GM21367 (cell line): Measurements from ENCODE around the gene BPIFB1.

Source experiments
- ATAC-seq: cut with Tn5 transposase; IDR thresholded peaks from one replicate; pipeline ENCODE4 v1.9.1; 2021; ENCODE audit not compliant: unreplicated experiment

BPIFB1 gene

DNA sequence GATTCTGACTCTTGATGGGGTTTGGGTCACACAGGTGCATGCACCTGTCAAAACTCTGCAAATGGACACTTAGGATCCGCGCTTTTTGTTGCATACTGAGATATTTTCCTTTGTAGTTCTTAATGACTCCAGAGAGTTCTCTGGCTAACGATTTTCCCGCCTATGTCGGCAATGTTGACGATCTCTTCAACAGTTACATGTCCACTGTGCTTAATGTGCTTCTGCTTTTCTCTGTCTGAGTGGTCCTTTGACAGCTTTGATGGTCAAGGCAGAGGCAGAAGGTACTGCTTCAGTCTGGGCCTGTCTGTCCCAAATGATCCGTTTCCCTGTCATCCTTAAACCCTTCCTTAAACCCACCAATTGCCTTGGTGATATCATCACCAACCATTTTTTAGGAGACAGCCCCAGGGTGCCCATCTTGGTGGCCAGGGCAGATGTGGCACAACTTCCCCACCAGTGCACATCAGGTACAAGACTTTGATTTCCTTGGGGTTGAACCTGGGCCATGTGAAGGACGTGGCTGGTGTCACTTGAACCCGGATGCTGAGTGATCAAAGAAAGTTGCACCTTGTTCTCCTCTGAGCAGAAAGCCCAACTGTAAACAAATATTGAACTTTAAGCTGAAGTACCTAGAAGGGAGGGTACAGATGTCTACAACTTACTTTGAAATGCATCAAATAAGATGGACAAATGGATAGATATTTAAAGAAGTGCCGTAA lies 10.7 kb upstream of the BPIFB1 start:
- ATAC-seq, result no peak

DNA sequence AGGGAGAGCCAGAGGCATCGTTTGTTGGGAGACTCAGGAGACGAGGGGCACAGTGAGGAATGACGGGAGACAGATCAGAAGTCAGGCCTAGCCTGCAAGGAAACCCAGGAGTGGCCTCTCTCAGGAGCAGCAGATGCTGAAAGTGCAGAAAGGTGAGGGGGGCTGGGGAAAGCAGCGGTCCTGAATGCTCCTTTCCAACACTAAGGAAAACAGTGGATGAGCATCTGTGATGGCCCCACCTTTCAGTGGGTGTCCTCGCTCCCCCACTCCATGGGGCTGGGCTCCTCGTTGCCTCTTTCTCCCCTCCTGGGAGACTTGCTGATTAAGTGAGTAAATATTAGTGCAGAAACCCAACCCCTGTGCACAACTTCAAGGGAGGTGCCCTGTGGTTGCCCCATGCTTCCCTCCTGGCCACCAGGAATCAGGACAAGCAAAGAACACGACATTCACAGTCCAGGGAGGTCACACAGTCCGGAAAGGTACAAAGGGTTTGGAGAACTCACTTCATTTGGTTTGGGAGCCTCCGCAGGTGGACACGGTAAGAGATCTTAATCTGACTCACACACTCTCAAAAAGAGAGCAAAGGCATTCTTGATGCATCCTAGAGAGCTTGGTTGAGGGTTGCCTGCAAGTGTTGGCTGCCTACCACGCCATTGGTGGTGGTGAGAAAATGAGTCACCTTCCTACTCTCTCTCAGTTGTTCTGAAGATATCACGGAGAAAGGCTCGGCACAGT lies 9.7 kb upstream of the BPIFB1 start:
- ATAC-seq, result no peak

DNA sequence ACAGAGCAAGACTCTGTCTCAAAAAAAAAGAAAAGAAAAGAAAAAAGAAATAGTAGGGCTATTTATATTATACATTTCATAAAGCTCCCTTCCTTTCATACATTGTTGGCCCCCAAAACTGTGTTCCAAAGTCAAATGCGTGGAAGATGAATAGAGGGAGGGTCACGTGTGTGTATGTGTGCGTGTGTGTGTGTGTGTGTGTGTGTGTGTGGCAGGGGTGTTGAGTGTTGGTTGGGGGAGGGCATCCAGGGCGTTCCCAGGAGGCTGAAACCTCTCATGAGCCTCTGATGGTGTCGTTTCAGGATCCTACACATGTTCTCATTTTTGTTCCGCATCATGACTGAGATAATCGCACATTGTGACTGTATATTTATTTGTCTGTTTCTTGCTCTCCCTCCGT lies 7.8 kb upstream of the BPIFB1 start:
- ATAC-seq, result no peak

DNA sequence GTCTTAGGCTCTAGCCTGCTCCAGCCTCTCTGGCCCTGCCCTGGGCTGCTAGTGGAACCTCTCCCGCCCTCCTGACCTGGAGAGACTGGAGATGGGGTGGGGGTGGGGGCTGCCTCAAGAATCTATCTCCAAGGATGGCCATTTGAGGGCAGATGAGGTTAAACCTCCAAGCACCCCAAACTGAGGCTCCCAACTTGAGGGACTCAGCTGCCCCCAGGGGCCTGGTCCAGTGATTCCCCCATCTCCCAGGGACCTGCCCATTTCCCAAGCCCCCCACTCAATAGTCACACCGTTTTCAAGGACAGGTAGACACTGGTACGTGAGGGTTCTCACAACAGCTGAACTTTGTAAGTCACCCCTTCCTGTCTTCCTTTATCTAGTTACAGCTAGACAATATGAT lies 7.1 kb upstream of the BPIFB1 start:
- no peak for ATAC-seq

DNA sequence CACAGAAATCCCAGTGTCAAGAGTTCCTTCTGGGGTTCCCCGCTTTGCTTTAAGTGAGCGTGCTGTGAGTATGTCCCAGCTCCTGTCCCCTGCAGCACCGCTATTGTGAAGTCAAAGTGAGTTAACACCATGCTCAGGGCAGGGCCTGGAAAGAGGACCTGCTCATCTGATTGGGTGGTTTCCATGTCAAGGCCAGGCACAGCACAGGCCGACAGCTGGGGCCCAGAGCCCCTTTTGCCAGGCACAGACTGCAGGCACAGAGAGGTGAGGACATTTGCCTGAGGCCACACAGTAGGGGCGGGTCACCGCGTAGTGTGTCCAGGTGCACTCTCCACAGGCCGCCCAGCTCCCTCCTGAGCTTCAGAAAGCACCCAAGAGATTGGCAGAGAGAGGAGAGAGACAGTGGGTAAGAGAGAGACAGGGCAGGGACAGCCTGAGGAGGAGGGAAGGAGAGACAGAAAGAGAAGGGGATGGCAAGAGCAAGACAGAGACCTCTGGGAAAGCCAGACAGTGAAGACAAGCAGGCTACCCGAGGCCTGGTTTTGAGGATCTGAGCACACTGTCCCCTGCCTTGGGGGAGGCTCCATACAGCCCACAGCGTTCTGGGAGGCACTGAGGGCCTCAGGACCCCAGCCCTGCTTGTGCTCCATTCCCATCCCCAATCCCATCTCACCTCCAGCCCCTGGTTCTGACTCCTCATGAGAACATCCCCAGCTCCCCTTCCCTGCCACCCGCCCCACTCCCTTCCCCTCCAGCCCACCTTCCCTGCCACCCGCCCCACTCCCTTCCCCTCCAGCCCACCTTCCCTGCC lies 6.5 kb upstream of the BPIFB1 start:
- no peak for ATAC-seq

DNA sequence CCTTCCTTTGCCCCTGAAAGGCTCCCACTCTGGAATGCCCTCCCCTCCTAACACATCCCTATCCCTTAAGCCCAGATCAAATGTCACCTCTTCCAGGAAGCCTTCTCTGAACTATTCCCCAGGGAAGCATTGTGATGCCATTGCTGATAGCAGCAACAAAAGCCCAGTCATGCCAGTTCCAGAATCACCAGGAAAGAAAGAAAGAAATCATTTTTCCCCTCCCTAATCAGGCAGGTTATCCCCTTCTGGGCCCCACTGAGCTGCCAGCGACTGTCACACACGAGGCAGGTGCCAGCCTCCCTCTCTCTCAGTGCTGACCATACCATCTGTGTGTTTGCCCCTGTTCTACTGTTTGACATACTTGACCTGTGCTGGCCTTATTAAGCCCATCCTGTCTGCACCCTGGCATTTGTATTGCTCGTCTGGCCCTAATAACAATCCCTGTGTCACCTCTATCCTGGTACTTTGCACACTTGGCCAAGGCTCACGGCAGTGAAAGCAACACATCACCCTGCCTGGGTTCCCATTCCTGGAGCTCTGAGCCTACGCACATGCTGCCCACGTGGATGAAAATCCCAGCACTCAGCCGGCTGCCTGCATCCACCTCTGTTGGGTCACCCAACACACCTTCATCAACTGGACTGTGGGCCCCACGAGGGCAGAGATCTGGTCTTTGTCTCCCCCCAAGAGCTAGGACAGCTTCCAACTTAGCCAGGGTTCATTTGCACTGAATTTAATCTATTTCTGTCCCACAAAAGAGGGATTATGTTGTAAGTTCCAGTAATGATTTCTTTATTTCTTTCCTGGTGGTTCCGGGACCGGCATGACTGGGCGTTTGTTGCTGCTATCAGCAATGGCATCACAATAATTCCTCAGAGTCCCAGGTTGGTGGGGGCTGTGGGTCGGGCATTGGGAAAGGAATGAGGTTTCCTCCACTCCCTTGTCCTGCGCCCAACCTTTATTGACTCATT lies 5.3 kb upstream of the BPIFB1 start:
- ATAC-seq, result no peak

DNA sequence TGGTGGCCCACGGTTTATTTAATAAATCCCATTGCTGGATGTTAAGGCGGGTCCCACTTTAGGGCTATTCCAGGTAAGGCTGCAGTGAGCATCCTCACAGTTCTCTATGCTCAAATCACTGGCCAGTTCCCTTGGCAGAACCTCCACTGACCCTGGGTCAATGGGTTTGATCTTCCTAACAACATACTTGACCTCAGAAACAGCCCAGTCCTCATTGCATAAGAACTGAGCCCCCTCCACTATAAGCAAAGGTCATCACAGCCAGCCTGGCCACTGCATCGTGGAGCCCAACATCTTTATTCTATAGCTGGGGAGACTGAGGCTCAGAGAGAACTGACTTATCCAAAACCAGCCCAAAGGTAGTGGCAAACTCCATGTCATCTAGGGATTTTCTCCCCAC lies 4.3 kb upstream of the BPIFB1 start:
- ATAC-seq, result no peak

DNA sequence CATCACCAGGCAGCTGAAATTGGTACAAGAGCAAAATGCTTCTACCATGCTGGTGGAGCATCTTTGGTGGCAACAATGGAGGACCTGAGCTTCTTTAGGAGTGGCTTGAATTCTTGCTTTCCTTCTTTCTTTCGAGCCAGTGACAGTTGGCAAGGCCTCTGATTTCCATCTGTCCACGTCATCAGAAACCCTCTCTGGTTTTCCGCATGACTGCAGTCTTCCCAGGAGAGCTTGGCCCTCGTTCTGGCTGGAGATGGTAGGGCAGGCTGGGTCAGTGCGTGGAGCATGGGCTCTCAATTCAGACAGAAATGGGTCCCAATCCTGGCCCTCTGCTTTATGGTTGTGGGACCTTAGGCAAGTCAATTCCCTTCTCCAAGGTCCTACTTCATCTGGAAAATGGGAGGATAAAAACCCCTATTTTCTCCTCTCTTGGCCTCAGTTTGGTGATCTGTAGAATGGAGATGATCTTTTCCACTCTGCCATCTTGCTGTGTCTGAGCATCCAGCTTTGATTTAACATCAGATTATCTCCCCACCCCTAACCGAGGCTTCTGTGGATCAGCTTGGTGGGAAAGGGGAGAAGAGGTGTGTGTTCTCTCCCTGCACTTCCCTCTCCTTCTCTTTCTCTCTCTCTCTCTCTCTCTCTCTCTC lies 3.6 kb upstream of the BPIFB1 start:
- no peak for ATAC-seq

DNA sequence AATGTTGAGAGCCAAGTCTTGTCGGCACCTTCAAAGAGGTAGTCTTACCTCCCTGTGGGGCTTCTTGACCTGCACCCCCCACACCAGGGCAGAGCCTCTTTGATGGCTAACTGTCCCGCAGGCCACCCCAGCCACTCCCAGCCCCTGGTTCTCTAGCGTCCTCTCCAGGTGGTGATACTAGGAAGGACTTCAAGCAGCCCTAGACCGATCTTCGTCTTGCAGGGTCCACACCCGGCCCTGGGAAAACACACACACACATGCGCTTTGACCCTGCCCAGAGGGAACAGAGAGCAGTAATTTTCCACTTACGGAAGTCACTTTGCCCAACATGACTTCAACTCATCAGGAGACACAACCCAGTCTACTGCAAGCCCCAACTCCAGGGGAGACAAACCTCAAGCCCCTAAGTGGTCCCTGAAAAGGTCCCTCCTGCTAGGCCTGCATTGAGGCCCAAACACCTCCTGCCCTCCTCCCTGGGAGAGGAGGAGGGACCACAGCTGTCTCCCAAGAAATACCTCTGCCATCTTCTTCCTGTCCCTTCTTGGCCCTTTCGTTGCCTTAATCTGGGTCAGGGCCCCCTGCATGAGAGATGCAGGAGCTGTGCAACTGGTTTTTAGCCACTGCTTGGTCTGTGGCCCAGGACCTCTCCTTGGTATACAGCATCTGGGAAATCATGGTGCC lies 2.9 kb upstream of the BPIFB1 start:
- ATAC-seq, result no peak

DNA sequence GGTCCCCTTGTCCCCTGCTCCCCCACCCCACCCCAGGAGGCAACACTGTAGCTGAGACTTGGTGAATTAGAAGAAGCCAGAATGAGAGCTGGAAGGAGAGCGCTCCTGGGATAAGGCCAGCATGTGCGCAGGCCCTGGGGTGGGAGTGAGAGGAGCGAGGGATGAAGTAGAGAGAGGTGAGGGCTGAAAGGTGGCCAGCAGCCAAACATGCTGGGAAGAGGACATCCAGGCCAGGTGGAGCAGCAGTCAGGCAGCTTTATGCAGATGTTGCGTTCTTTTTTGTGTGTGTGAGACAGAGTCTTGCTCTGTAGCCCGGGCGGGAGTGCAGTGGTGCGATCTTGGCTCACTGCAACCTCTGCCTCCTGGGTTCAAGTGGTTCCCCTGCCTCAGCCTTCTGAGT lies 2.2 kb upstream of the BPIFB1 start:
- no peak for ATAC-seq

DNA sequence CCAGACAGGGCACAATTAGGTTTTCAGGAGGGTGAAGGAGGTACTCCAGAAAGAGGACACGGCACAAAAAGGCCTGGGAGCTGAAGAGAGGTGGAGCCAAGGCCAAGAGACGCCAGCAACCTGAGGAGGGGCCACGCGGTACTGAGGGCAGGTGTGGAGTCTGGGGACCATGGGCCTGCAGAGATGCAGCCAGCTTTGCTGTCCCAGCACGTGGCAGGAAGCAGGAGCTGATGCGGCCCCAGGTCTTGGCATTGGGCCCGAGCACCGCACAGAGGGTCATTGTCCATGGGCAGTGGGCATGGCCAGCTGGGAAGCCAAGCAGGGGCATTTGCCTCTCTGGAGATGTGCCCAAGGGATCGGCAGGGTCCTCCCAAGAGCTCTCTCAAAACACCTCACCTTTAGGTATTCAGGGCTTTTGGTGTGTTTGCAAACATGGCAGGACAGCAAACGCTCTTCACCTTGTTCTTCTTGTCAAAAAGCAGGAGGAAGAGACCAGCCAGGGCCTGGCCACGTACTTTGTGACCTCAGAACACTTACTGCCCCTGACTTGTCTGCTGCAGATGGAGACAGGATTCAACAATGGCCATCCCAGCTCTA lies 1.4 kb upstream of the BPIFB1 start:
- no peak for ATAC-seq

DNA sequence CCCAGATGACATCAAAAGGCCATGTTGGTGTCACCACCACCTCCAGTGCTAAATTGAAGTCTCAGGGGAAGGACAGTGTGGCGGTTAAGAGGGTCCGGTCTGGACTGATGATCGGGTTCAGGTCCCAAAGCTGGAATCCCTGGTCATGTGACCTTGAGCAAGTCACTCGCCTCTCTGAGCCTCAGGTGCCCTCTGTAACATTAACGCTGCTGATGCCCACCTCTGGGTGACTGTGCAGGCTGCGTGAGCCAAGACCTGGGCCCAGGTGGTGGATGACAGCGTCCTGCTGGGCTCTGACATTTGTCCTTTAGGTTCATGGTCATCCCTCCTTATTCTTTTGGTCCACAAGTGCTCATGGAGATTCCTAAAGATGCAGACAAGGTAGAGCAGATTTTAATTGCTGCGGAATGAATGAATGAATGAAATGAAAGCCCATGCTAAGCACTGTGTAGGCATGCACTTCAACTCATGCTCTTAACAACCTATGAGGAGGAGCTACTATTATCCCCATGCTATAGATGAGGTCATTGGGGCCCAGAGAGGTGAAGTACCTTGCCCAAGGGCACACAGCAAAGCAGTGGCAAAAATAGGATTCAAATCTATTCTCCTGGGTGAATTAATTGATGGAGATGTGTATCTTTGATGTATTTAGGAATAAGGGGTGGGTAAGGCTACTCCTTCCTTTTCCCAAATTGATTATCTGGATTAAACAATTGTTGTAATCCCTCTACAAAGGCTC lies 649 bp upstream of the BPIFB1 start:
- ATAC-seq, result no peak

DNA sequence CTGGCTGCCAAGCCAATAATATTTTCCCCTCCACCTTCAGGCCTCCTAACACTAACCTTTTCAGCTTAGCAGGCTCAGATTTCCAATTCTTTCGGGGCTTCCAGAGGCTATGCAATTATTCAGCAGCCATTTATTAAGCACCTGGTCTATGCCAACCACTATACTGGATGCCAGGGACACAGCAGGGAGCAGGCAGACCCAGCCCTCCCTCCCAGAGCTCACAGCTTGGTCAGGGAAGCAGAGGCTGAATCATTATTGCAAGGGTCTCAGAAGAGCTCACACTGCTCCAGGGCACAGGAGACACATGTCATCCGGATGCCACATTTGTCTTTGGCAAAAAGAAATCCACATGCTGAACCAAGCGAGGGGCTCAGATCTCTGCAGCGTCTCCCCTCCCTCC lies 1.3 kb downstream of the BPIFB1 start:
- no peak for ATAC-seq

DNA sequence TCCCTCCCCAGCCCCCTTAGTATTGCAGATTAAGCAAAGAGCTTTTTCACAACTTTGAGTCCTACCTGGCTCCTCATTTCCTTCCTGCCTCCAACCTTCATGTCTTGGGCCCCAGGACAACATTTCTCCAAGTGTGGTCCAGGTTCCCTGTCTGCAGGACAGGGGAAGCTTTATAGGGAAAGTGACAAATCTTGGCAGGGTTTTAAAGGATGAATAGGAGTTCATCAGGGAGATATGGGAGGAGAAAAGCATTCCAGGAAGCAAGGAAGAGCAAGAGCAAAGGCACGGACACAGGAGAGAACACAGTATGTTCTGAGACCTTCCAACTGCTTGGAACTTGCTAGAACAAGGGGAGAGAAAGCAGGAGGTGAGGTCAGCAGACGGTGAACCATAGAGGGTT lies 1.9 kb downstream of the BPIFB1 start:
- ATAC-seq, result no peak

DNA sequence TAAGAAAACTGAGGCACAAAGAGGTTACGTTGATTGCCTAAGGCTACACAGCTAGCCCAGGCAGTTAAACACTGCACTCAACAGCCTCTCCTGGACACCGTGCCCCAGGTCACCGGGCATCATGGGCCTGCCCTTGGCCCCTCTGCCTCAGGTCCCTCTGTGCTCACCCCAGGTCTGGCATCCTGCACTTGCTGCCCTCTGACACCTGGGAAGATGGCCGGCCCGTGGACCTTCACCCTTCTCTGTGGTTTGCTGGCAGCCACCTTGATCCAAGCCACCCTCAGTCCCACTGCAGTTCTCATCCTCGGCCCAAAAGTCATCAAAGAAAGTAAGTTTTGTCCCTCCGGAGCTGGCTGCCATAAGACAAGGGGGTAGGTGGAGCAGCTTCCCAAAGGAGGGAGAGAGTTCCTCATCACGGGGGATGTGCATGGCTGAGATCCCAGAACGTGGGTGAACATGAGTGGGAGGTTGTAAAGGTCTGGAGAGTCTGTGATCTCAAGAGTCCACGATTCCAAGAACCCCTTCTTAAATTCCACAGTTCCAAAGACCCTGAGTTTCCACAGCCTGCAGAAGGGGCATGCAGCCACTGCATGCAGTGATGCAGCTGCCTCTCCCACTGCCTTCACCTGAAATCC lies 3.0 kb downstream of the BPIFB1 start:
- ATAC-seq, result no peak

DNA sequence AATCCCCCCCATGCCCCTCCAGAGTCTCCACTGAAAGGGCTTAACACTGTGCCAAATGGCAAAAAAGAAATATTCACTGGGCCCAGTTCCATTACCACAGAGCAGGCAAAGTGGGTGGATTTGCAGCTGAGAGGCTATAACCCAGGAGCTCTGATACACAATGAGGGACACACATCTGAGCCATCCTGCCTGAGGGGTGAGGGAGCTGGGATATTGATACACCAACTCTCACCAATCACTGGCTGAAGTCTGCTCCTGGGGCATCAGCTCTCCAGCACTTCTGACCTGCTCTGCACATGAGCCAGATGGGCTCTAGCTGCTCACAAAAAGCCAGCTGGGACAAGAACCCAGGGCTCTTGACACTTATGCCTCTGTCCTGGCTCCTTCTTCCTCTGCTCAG lies 4.9 kb downstream of the BPIFB1 start:
- ATAC-seq, result no peak

DNA sequence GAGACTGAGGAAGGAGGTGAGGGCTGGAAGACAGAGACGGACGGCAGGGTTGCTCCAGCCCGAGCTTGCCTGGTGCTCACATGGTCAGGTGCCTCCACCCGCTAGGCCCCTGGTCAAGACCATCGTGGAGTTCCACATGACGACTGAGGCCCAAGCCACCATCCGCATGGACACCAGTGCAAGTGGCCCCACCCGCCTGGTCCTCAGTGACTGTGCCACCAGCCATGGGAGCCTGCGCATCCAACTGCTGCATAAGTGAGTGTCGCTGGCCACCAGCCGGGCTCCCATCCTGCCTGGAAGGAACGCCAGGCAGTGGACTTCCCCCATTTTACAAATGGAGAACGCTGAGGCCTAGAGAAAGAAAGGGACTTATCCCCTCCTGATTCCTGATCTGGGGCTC lies 7.8 kb downstream of the BPIFB1 start:
- no peak for ATAC-seq

DNA sequence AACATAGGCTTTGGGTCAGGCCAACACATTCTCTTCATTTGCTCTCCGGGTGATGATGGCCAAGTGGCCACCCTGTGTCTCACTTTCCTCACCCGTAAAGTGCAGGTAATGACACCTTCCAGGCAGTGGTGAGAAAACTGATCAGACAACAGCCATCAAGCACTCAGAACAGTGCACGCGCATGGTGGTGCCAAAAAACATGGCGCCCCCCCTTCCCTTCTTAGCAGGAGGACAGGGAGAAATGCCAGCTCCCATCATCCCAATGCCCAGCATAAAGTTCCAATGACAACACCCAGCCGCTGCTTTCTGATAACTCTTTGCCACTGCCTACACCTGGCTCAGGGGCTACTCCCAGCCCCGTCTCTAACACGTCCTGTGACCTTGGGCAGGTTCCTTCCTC lies 8.4 kb downstream of the BPIFB1 start:
- ATAC-seq, result no peak
